ENCODE data around the gene ARF6.

The ARF6 gene

GRCh38 chr14:49857427-49858003 lies 35.4 kb upstream of the ARF6 start:
- DNase-seq (ENCODE audit: low read depth): no peak
- no peak for TF ChIP-seq CTCF (conservative IDR thresholded peaks at IDR 0.05; ENCODE audit: low read depth, low read length)
- H3K4me3 ChIP-seq (ENCODE audit: low read depth, low read length): no peak overlapping the region

GRCh38 chr14:49858383-49858782 lies 34.5 kb upstream of the ARF6 start:
- TF ChIP-seq CTCF (conservative IDR thresholded peaks at IDR 0.05; ENCODE audit: low read depth, low read length): no peak
- DNase-seq (ENCODE audit: low read depth): no peak
- H3K4me3 ChIP-seq (ENCODE audit: low read depth, low read length): no peak overlapping the region

DNA sequence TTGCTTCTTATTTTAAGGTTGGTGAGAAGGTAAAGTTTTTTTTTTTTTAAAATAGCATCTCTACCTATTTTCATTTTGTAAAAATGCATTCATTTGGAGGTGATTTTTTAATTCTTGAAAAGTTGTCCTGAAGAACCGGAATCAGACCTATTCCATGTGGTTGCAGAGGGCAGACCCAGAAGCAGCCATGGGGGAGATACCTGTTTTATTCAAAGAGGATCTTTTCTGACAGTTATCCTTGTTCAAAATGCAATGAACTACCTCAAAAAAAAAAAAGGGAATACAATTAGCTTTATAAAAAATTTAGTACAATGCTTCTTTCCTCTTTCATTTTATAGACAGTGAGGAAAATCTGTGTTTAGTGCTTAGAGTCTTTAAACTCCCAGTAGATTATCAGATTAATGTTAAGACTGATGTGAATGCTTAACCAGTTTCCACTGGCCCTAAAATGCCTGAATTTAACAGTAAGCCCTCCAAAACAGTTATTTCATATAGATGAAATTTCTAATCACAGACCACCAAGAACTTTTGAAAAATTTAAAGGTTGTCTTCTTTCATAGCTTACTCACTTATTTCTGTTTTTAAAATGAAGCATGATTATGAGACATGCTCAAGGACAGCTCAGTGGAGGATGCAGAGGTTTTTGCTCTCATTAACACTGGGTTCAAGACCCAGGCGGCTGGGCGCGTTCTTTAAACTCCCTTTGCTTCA lies 31.7 kb upstream of the ARF6 start:
- peak overlapping the region; percentile 75 for H3K4me3 ChIP-seq (ENCODE audit: low read depth, low read length)
- TF ChIP-seq CTCF (conservative IDR thresholded peaks at IDR 0.05; ENCODE audit: low read depth, low read length): no peak
- no peak for DNase-seq (ENCODE audit: low read depth)

GRCh38 chr14:49861699-49862088 lies 31.2 kb upstream of the ARF6 start:
- TF ChIP-seq CTCF (conservative IDR thresholded peaks at IDR 0.05; ENCODE audit: low read depth, low read length): no peak
- peak overlapping the region; percentile 75 for H3K4me3 ChIP-seq (ENCODE audit: low read depth, low read length)
- peak; percentile 91 for DNase-seq (ENCODE audit: low read depth)

- peak; percentile 100 for TF ChIP-seq CTCF (conservative IDR thresholded peaks at IDR 0.05; ENCODE audit: low read depth, low read length)
- H3K4me3 ChIP-seq (ENCODE audit: low read depth, low read length): peak overlapping the region; percentile 75
- peak; percentile 94 for DNase-seq (ENCODE audit: low read depth)
Observed at GRCh38 chr14:49862089-49862673, 30.7 kb upstream of the ARF6 start.

GRCh38 chr14:49863487-49864281 lies 29.2 kb upstream of the ARF6 start:
- DNase-seq (ENCODE audit: low read depth): peak; percentile 30
- TF ChIP-seq CTCF (conservative IDR thresholded peaks at IDR 0.05; ENCODE audit: low read depth, low read length): no peak
- H3K4me3 ChIP-seq (ENCODE audit: low read depth, low read length): peak overlapping the region; percentile 77
